A673 (cell line): ENCODE data around the gene PDLIM5. TPM values are rescaled to one million over a fixed set of nuclear protein-coding genes. Genes with fewer than 3 reads are reported as not detected.

Experiments used
- BruUV-seq: library from RNA; stranded (reverse); fragments of 400-500 nt; replicated peaks from 2 replicates; lab custom pipeline; 2021; lab: Mats Ljungman, UMichigan
- CTCF ChIA-PET: fragments of 300-600 bp; sonication (Branson Sonifier 250); formaldehyde crosslinking; loops from one replicate; lab custom pipeline; 2022; ENCODE audit warnings: antibody characterized with exemption; lab: Charles Lee
- POLR2A ChIA-PET: fragments of 300-600 bp; sonication (Branson Sonifier 250); formaldehyde crosslinking; loops from one replicate; lab custom pipeline; 2022; ENCODE audit warnings: antibody characterized with exemption; ENCODE audit not compliant: low non-redundant PET; lab: Charles Lee
- DNase-seq: peaks from one replicate; pipeline ENCODE4 v3.0.0-alpha.2; 2015; ENCODE audit warnings: low spot score
- H3K27ac ChIP-seq: fragments of 200-600 bp; sonication (generic); 2 replicates; pipeline ENCODE4 v1.5.1; 2016; ENCODE audit warnings: mixed run types, low read depth, mild to moderate bottlenecking, mixed read lengths, antibody characterized with exemption, low read length; ENCODE audit not compliant: poor library complexity, severe bottlenecking
- H3K27me3 ChIP-seq: fragments of 200-600 bp; sonication (generic); replicated peaks from 2 replicates; pipeline ENCODE4 v1.6.1; 2017; ENCODE audit warnings: mixed run types, low read depth, mild to moderate bottlenecking, mixed read lengths, antibody characterized with exemption, low read length; ENCODE audit not compliant: insufficient read depth, poor library complexity
- H3K36me3 ChIP-seq: fragments of 200-600 bp; sonication (generic); 2 replicates; pipeline ENCODE4 v1.6.1; 2016; ENCODE audit warnings: mixed run types, mild to moderate bottlenecking, mixed read lengths, antibody characterized with exemption, low read length; ENCODE audit not compliant: insufficient read depth, poor library complexity, severe bottlenecking
- H3K4me1 ChIP-seq: fragments of 200-600 bp; sonication (generic); 2 replicates; pipeline ENCODE4 v1.6.1; 2017; ENCODE audit warnings: mixed run types, mild to moderate bottlenecking, mixed read lengths, antibody characterized with exemption, low read length; ENCODE audit not compliant: insufficient read depth, poor library complexity, severe bottlenecking
- H3K4me3 ChIP-seq: fragments of 200-600 bp; sonication (generic); 2 replicates; pipeline ENCODE4 v1.5.1; 2016; ENCODE audit warnings: low read depth, mixed run types, mild to moderate bottlenecking, mixed read lengths, low read length; ENCODE audit not compliant: poor library complexity, severe bottlenecking
- H3K9me3 ChIP-seq: fragments of 200-600 bp; sonication (generic); 2 replicates; pipeline ENCODE4 v1.6.1; 2016; ENCODE audit warnings: mixed run types, low read depth, mild to moderate bottlenecking, mixed read lengths, antibody characterized with exemption, low read length; ENCODE audit not compliant: poor library complexity, severe bottlenecking
- CTCF ChIP-seq: fragments of 300-800, 200-600 bp; sonication (generic); conservative IDR thresholded peaks from 2 replicates; pipeline ENCODE4 v1.5.1; 2017; ENCODE audit warnings: low read depth, mild to moderate bottlenecking, antibody characterized with exemption, low read length, moderate library complexity, mixed read lengths
- EZH2 ChIP-seq: fragments of 200-600 bp; sonication (generic); IDR thresholded peaks from 2 replicates; pipeline ENCODE4 v1.6.1; 2017; ENCODE audit warnings: borderline replicate concordance, low read depth, mild to moderate bottlenecking, mixed read lengths, antibody characterized with exemption, low read length; ENCODE audit not compliant: poor library complexity, severe bottlenecking
- intact Hi-C: fragments of 100-400 bp; cut with micrococcal nuclease; formaldehyde crosslinking; loops from one replicate; pipeline ENCODE4 v1.10.0; 2022; ENCODE audit not compliant: unreplicated experiment
- total RNA-seq: library from RNA; stranded (reverse); gene quantifications from 2 replicates; pipeline ENCODE4 v1.2.3, GENCODE V29; 2021

Gene PDLIM5
- total RNA-seq, 1 experiment from 2014 or later = 174 TPM

GRCh38 chr4:94507708-94508107 lies 56.0 kb downstream of the PDLIM5 start:
- TF ChIP-seq EZH2 (no peak), CTCF (no peak)
- peaks cover 2% of the 10 kb centered on the region for H3K36me3 ChIP-seq
- ChIA-PET POLR2A (no interaction called here), CTCF (no interaction called here)
- no peak overlapping the region for H3K4me3 ChIP-seq
- H3K4me1 ChIP-seq = peaks cover 3% of the 10 kb centered on the region
- H3K9me3 ChIP-seq = no peaks in the 10 kb centered on the region
- intact Hi-C loops = no loop called here
- DNase-seq = no peak
- H3K27me3 ChIP-seq = no peaks in the 10 kb centered on the region
- H3K27ac ChIP-seq = no peak overlapping the region
- BruUV-seq = no TSS peak

- peaks cover 2% of the 10 kb centered on the region for H3K36me3 ChIP-seq
- H3K27me3 ChIP-seq = no peaks in the 10 kb centered on the region
- ChIA-PET CTCF (no interaction called here), POLR2A (no interaction called here)
- no TSS peak for BruUV-seq
- intact Hi-C loops = no loop called here
- DNase-seq = no peak
- H3K27ac ChIP-seq = no peak overlapping the region
- H3K4me3 ChIP-seq = no peak overlapping the region
- peaks cover 3% of the 10 kb centered on the region for H3K4me1 ChIP-seq
- no peaks in the 10 kb centered on the region for H3K9me3 ChIP-seq
- no peak for TF ChIP-seq EZH2
- no peak for TF ChIP-seq CTCF
These were observed 56.6 kb downstream of the PDLIM5 start for GRCh38 chr4:94508296-94508695.

- Histone ChIP-seq H3K4me3 (no peak overlapping the region), H3K36me3 (peaks cover 2% of the 10 kb centered on the region), H3K4me1 (peaks cover 3% of the 10 kb centered on the region), H3K9me3 (no peaks in the 10 kb centered on the region), H3K27ac (no peak overlapping the region), H3K27me3 (no peaks in the 10 kb centered on the region)
- intact Hi-C loops = no loop called here
- no peak for DNase-seq
- BruUV-seq = no TSS peak
- POLR2A ChIA-PET = no interaction called here
- TF ChIP-seq EZH2 = no peak
- TF ChIP-seq CTCF = no peak
- CTCF ChIA-PET = no interaction called here
These were observed 57.1 kb downstream of the PDLIM5 start for GRCh38 chr4:94508806-94509205.
